ENCODE data around the gene NOX4. TPM values are rescaled to one million over a fixed set of nuclear protein-coding genes. Genes with fewer than 3 reads are reported as not detected.

Gene NOX4
- total RNA-seq, 4 donors from 2014 or later, result 3.9 to 23.7 (median 5.6) TPM

GRCh38 chr11:89484896-89485295 lies 6.3 kb downstream of the NOX4 start:
- Histone ChIP-seq H3K36me3 (no peaks in the 10 kb centered on the region), H3K4me3 (no peak overlapping the region), H3K4me1 (no peaks in the 10 kb centered on the region), H3K27me3 (no peaks in the 10 kb centered on the region), H3K27ac (no peak overlapping the region), H3K9me3 (no peaks in the 10 kb centered on the region)
- no peak for ATAC-seq
- TF ChIP-seq POLR2AphosphoS5 (IDR thresholded peaks at IDR 0.05) (no peak), CTCF (IDR thresholded peaks at IDR 0.05) (no peak), POLR2A (IDR thresholded peaks at IDR 0.05) (no peak), EP300 (IDR thresholded peaks at IDR 0.05) (no peak)

GRCh38 chr11:89477175-89477574 lies 14.0 kb downstream of the NOX4 start:
- no peak for ATAC-seq
- 60 to 77% methylated on average over 3 of the region's 6 CpGs for WGBS, 2 donors (ENCODE audit: low coverage in 1 of 2)

GRCh38 chr11:89463266-89463780 lies 27.9 kb downstream of the NOX4 start:
- no peak for ATAC-seq
- H3K36me3 ChIP-seq, result no peaks in the 10 kb centered on the region
- no peaks in the 10 kb centered on the region for H3K4me1 ChIP-seq
- 9 to 60% methylated on average over 1 of the region's 1 CpG for whole genome bisulfite sequencing, 2 donors (ENCODE audit: low coverage in 1 of 2)
- no peaks in the 10 kb centered on the region for H3K27me3 ChIP-seq
- no peak overlapping the region for H3K4me3 ChIP-seq
- TF ChIP-seq POLR2AphosphoS5 (IDR thresholded peaks at IDR 0.05) (no peak), POLR2A (IDR thresholded peaks at IDR 0.05) (no peak), EP300 (IDR thresholded peaks at IDR 0.05) (no peak), CTCF (IDR thresholded peaks at IDR 0.05) (no peak)
- H3K27ac ChIP-seq, result no peak overlapping the region
- no peaks in the 10 kb centered on the region for H3K9me3 ChIP-seq

More at GRCh38 chr11:89477175-89477574, 14.0 kb downstream of the NOX4 start:
- Histone ChIP-seq H3K27me3 (no peaks in the 10 kb centered on the region), H3K4me1 (no peaks in the 10 kb centered on the region), H3K36me3 (no peaks in the 10 kb centered on the region), H3K27ac (no peak overlapping the region), H3K4me3 (no peak overlapping the region), H3K9me3 (no peaks in the 10 kb centered on the region)
- TF ChIP-seq POLR2A (IDR thresholded peaks at IDR 0.05), result no peak
- TF ChIP-seq EP300 (IDR thresholded peaks at IDR 0.05), result no peak
- no peak for TF ChIP-seq POLR2AphosphoS5 (IDR thresholded peaks at IDR 0.05)
- no peak for TF ChIP-seq CTCF (IDR thresholded peaks at IDR 0.05)

GRCh38 chr11:89458716-89459115 lies 32.5 kb downstream of the NOX4 start:
- WGBS, 2 donors (ENCODE audit: low coverage in 1 of 2), result 76 to 100% methylated on average over 1 to 2 of the region's 2 CpGs
- ATAC-seq, result no peak
- TF ChIP-seq EP300 (IDR thresholded peaks at IDR 0.05), result no peak
- TF ChIP-seq CTCF (IDR thresholded peaks at IDR 0.05), result no peak
- no peak for TF ChIP-seq POLR2AphosphoS5 (IDR thresholded peaks at IDR 0.05)
- no peak for TF ChIP-seq POLR2A (IDR thresholded peaks at IDR 0.05)
- no peaks in the 10 kb centered on the region for H3K27me3 ChIP-seq
- H3K9me3 ChIP-seq, result no peaks in the 10 kb centered on the region
- H3K27ac ChIP-seq, result no peak overlapping the region
- H3K4me1 ChIP-seq, result no peaks in the 10 kb centered on the region
- H3K36me3 ChIP-seq, result no peaks in the 10 kb centered on the region
- no peak overlapping the region for H3K4me3 ChIP-seq

- TF ChIP-seq POLR2AphosphoS5 (IDR thresholded peaks at IDR 0.05), result no peak
- no peak for TF ChIP-seq POLR2A (IDR thresholded peaks at IDR 0.05)
- TF ChIP-seq EP300 (IDR thresholded peaks at IDR 0.05), result no peak
- no peaks in the 10 kb centered on the region for H3K4me1 ChIP-seq
- WGBS, 2 donors (ENCODE audit: low coverage in 1 of 2), result 94% methylated on average over 2 of the region's 4 CpGs; no CpG with 5 or more reads in 1 of the 2 donors
- H3K36me3 ChIP-seq, result no peaks in the 10 kb centered on the region
- H3K27ac ChIP-seq, result no peak overlapping the region
- H3K4me3 ChIP-seq, result no peak overlapping the region
- no peaks in the 10 kb centered on the region for H3K27me3 ChIP-seq
- no peak for ATAC-seq
- no peaks in the 10 kb centered on the region for H3K9me3 ChIP-seq
Observed at GRCh38 chr11:89457190-89457589, 34.0 kb downstream of the NOX4 start.
